ENCODE measurements around the gene NME5.

DNA sequence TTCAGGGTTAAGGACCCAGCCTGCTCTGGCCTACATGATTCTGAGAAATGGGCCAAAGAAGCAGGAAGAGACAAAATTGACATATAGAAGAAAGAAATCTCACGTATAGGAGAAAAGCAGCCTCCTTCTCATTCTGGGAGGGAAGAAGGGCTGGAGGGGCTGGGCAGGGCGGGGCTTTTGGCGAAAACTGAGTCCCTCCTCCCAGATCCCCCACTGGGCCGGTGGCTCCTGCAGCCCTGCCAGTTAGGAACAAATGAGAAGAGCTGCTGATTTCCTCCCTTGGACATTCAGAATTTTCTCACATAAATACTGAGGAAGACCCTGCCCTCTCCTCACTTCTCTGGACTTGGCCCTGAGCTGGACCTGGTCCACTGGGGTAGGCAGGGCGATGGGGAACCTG is 55.5 kb downstream of the NME5 start, which contains the start of gene WNT8A:
- TF ChIP-seq, protein P1, sequence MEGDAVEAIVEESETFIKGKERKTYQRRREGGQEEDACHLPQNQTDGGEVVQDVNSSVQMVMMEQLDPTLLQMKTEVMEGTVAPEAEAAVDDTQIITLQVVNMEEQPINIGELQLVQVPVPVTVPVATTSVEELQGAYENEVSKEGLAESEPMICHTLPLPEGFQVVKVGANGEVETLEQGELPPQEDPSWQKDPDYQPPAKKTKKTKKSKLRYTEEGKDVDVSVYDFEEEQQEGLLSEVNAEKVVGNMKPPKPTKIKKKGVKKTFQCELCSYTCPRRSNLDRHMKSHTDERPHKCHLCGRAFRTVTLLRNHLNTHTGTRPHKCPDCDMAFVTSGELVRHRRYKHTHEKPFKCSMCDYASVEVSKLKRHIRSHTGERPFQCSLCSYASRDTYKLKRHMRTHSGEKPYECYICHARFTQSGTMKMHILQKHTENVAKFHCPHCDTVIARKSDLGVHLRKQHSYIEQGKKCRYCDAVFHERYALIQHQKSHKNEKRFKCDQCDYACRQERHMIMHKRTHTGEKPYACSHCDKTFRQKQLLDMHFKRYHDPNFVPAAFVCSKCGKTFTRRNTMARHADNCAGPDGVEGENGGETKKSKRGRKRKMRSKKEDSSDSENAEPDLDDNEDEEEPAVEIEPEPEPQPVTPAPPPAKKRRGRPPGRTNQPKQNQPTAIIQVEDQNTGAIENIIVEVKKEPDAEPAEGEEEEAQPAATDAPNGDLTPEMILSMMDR (conservative IDR thresholded peaks at IDR 0.05 in 1 of 2, IDR thresholded peaks at IDR 0.05 in 1 of 2; ENCODE audit: extremely low read depth in 1 of 2, insufficient read depth in 1 of 2, low read depth in 1 of 2, low read length in 2 of 2) = no peak
- TF ChIP-seq EZH2 (IDR thresholded peaks at IDR 0.05; ENCODE audit: borderline replicate concordance, low read length) = no peak
